GM12878 (cell line): ENCODE results near the gene OR7D4. TPM values are rescaled to one million over a fixed set of nuclear protein-coding genes. Genes with fewer than 3 reads are reported as not detected.

Experiments
- ATAC-seq: fragments of 200-7000 bp; cut with Tn5 transposase; 3 replicates; pipeline ENCODE4 v1.9.1; 2020; ENCODE audit warnings: mild to moderate bottlenecking, moderate library complexity
- BruUV-seq: library from RNA; stranded (reverse); fragments of 400-500 nt; replicated peaks from 2 replicates; lab custom pipeline; 2021; lab: Mats Ljungman, UMichigan
- CTCF ChIA-PET: fragments of 300-600 bp; sonication (Branson Sonifier 250); formaldehyde crosslinking; extraction: SDS; loops from one replicate; lab custom pipeline; 2021; ENCODE audit warnings: inconsistent platforms; lab: Yijun Ruan, JAX
- POLR2A ChIA-PET: fragments of 350-600 bp; formaldehyde crosslinking; extraction: SDS; loops from one replicate; lab custom pipeline; 2021; ENCODE audit warnings: inconsistent platforms; lab: Charles Lee
- RAD21 ChIA-PET: fragments of 300-600 bp; sonication (Branson Sonifier 250); formaldehyde crosslinking; loops from one replicate; lab custom pipeline; 2023; ENCODE audit warnings: antibody characterized with exemption; ENCODE audit not compliant: unreplicated experiment; lab: Charles Lee
- SMC1A ChIA-PET: fragments of 300-600 bp; sonication (Branson Sonifier 250); formaldehyde crosslinking; loops from one replicate; lab custom pipeline; 2023; ENCODE audit not compliant: unreplicated experiment, uncharacterized antibody; lab: Charles Lee
- DNase-seq: peaks from one replicate; pipeline ENCODE4 v3.0.0-alpha.2; 2011; ENCODE audit warnings: low read depth, low spot score
- FAIRE-seq: peaks from 3 replicates; lab custom pipeline; 2011; peaks lifted over from hg19 to GRCh38; lab: Jason Lieb, UNC
- H2AFZ ChIP-seq: 2 replicates; pipeline ENCODE4 v1.6.0; 2011; ENCODE audit warnings: low read depth, low read length, control low read depth; ENCODE audit not compliant: control insufficient read depth
- H3K27ac ChIP-seq: 2 replicates; pipeline ENCODE4 v1.5.1; 2011; ENCODE audit warnings: control low read depth; ENCODE audit not compliant: control insufficient read depth, insufficient read depth
- H3K27me3 ChIP-seq, 2 experiments: replicated peaks in 1 of 2; 2 replicates each; pipeline versions ENCODE4 v1.6.0 to v1.6.1; 2011; ENCODE audit warnings: low read length in 1 of 2; ENCODE audit not compliant: control insufficient read depth in 2 of 2, insufficient read depth in 2 of 2
- H3K36me3 ChIP-seq, 2 experiments: 2 replicates each; pipeline ENCODE4 v1.5.1; 2011; ENCODE audit warnings: low read length in 1 of 2; ENCODE audit not compliant: control insufficient read depth in 2 of 2, insufficient read depth in 2 of 2
- H3K4me1 ChIP-seq: 2 replicates; pipeline ENCODE4 v1.6.1; 2011; ENCODE audit warnings: mild to moderate bottlenecking, low read length, moderate library complexity, mixed read lengths; ENCODE audit not compliant: control insufficient read depth, insufficient read depth
- H3K4me2 ChIP-seq: 2 replicates; pipeline ENCODE4 v1.6.0; 2011; ENCODE audit warnings: control low read depth; ENCODE audit not compliant: control insufficient read depth, insufficient read depth
- H3K4me3 ChIP-seq: fragments of 200-600 bp; sonication (generic); 2 replicates; pipeline ENCODE4 v1.5.1; 2016
- H3K79me2 ChIP-seq: 2 replicates; pipeline ENCODE4 v1.6.0; 2011; ENCODE audit warnings: low read length; ENCODE audit not compliant: control insufficient read depth, insufficient read depth
- H3K9ac ChIP-seq: 2 replicates; pipeline ENCODE4 v1.8.0; 2011; ENCODE audit warnings: low read length, control low read depth, mixed read lengths; ENCODE audit not compliant: control insufficient read depth, insufficient read depth
- H3K9me3 ChIP-seq: replicated peaks from 3 replicates; pipeline ENCODE4 v1.5.1; 2011; ENCODE audit warnings: mild to moderate bottlenecking, low read length; ENCODE audit not compliant: control insufficient read depth, insufficient read depth
- H4K20me1 ChIP-seq: 2 replicates; pipeline ENCODE4 v1.6.0; 2011; ENCODE audit not compliant: control insufficient read depth, insufficient read depth
- CHD1 ChIP-seq: IDR thresholded peaks from 2 replicates; pipeline ENCODE4 v1.6.1; 2012; ENCODE audit warnings: low read depth, low read length, improper control_type of control experiment
- ETV6 ChIP-seq, 2 experiments: fragments of 450-650 bp in 1 of 2; IDR thresholded peaks in 1 of 2; conservative IDR thresholded peaks in 1 of 2; 2 replicates each; pipeline ENCODE4 v1.6.1; 2014; ENCODE audit warnings: antibody characterized with exemption in 1 of 2, borderline replicate concordance in 1 of 2, low read depth in 1 of 2, mild to moderate bottlenecking in 1 of 2, moderate library complexity in 1 of 2
- EZH2 ChIP-seq: IDR thresholded peaks from 2 replicates; pipeline ENCODE4 v1.6.1; 2012; ENCODE audit warnings: low read depth, mild to moderate bottlenecking, control low read depth, inconsistent platforms, low read length, borderline replicate concordance; ENCODE audit not compliant: control insufficient read depth
- GABPA ChIP-seq: IDR thresholded peaks from 2 replicates; pipeline ENCODE4 v1.6.1; 2014; ENCODE audit warnings: antibody characterized with exemption, low read depth, mild to moderate bottlenecking, inconsistent platforms
- HDAC2 ChIP-seq: fragments of 200-600 bp; sonication (generic); IDR thresholded peaks from 2 replicates; pipeline ENCODE4 v1.6.1; 2017
- IKZF2 ChIP-seq, 2 experiments: fragments of 450-650 bp; IDR thresholded peaks; 2 replicates each; pipeline ENCODE4 v1.6.1; 2017; ENCODE audit warnings: mild to moderate bottlenecking in 2 of 2, moderate library complexity in 2 of 2
- MXI1 ChIP-seq: fragments of 150-350 bp; IDR thresholded peaks from 2 replicates; pipeline ENCODE4 v1.6.1; 2011; ENCODE audit warnings: low read depth, mild to moderate bottlenecking, inconsistent platforms, low read length, improper control_type of control experiment
- NFYB ChIP-seq: IDR thresholded peaks from 2 replicates; pipeline ENCODE4 v1.6.1; 2011; ENCODE audit warnings: low read depth, mild to moderate bottlenecking, low read length, improper control_type of control experiment, moderate library complexity; ENCODE audit not compliant: insufficient read depth
- PAX8 ChIP-seq: fragments of 450-650 bp; IDR thresholded peaks from 2 replicates; pipeline ENCODE4 v1.6.1; 2017; ENCODE audit warnings: mild to moderate bottlenecking, moderate library complexity
- RB1 ChIP-seq: fragments of 450-650 bp; formaldehyde crosslinking; IDR thresholded peaks from 2 replicates; pipeline ENCODE4 v1.6.1; 2017; ENCODE audit warnings: mild to moderate bottlenecking, borderline replicate concordance
- SMARCA5 ChIP-seq: fragments of 450-650 bp; IDR thresholded peaks from 2 replicates; pipeline ENCODE4 v1.6.1; 2017; ENCODE audit warnings: mild to moderate bottlenecking
- WGBS: methylation state at CpG from one replicate; pipeline ENCODE4 v1.1.6; 2016; ENCODE audit warnings: low lambda C conversion rate; ENCODE audit not compliant: insufficient replicate concordance, insufficient coverage; ENCODE audit errors: missing lambda C conversion rate; 5-methylcytosine and 5-hydroxymethylcytosine counted together
- in situ Hi-C: fragments of 300-500 bp; cut with MboI; formaldehyde crosslinking; loops from 9 replicates; pipeline ENCODE4 v1.14.3; 2018; ENCODE audit warnings: mixed read lengths
- intact Hi-C: fragments of 100-400 bp; cut with micrococcal nuclease; formaldehyde crosslinking; loops from one replicate; pipeline ENCODE4 v1.14.2; 2022; ENCODE audit not compliant: unreplicated experiment
- polyA plus RNA-seq, 11 experiments: library from polyadenylated mRNA; depleted of rRNA in 4 of 11; unstranded in 6 of 11; stranded (reverse) in 5 of 11; fragments of >200 nt; fragmentation: Nextera tagmentation in 4 of 11; fragmentation: Illumina TruSeq in 1 of 11; extraction: Ambion mirVana in 4 of 11; extraction: Trizol in 1 of 11; gene quantifications; 1 replicate in 1 of 11; 2 replicates in 10 of 11; pipeline versions ENCODE4 v1.2.1 to v1.2.3, GENCODE V29; 2011 to 2016; ENCODE audit warnings: inconsistent platforms in 2 of 11, missing spikeins in 2 of 11, low read depth in 1 of 11
- total RNA-seq, 4 experiments: library from RNA; depleted of rRNA in 3 of 4; stranded (reverse); fragments of >200 nt in 3 of 4; fragmentation: Illumina TruSeq in 1 of 4; extraction: Trizol in 1 of 4; gene quantifications; 2 replicates each; pipeline versions ENCODE4 v1.2.1 to v1.2.3, GENCODE V29; 2013 to 2021
- TF ChIP-seq, protein P1 (sequence below): fragments of 450-650 bp; formaldehyde crosslinking; IDR thresholded peaks from 2 replicates; pipeline ENCODE4 v1.4.0; 2020; ENCODE audit warnings: mild to moderate bottlenecking, moderate library complexity

OR7D4 gene
- total and polyA plus RNA-seq, 10 of the 15 experiments (the other 5 are each of a cell fraction or from before 2014, with no cell fraction given) = not detected

GRCh38 chr19:9175326-9175725, 44.1 kb downstream of the OR7D4 start (continued):
- TF ChIP-seq CHD1 (no peak), NFYB (no peak)
- TF ChIP-seq, all 136 proteins: peak for 0

DNA sequence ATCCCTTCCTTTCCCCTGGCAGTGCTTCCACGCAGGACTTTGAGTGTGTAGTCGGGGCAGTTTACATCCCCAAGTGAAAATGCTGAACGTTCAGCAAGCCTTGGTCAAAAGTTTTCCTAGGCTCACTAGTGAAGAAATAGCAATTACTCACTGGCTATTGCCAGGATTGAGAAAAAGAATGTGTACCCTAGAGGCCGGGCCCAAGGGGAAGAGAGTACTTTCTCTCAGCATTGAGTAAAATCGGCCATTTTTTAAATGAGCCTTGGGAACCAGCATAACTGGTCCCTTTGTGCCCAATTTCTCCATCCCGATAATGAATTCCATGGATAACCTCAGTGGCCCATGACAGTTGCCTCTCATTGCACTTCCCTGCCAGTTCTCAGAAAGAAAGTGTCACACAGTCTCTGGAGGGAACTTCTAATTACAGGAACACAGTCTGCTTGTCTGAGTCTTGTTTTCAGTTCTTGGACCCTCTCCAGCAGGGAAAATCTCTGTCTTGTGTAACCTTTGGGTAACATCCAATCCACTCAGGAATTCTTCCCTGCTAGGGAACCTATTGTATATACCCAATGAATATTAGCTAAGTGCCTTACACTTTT, 47.9 kb downstream of the OR7D4 start:
- CTCF ChIA-PET = no interaction called here
- H3K27ac ChIP-seq = no peak overlapping the region
- no peak for TF ChIP-seq ETV6 (conservative IDR thresholded peaks at IDR 0.05 in 1 of 2, IDR thresholded peaks at IDR 0.05 in 1 of 2; ENCODE audit: borderline replicate concordance in 1 of 2, low read depth in 1 of 2)
- TF ChIP-seq, protein P1, sequence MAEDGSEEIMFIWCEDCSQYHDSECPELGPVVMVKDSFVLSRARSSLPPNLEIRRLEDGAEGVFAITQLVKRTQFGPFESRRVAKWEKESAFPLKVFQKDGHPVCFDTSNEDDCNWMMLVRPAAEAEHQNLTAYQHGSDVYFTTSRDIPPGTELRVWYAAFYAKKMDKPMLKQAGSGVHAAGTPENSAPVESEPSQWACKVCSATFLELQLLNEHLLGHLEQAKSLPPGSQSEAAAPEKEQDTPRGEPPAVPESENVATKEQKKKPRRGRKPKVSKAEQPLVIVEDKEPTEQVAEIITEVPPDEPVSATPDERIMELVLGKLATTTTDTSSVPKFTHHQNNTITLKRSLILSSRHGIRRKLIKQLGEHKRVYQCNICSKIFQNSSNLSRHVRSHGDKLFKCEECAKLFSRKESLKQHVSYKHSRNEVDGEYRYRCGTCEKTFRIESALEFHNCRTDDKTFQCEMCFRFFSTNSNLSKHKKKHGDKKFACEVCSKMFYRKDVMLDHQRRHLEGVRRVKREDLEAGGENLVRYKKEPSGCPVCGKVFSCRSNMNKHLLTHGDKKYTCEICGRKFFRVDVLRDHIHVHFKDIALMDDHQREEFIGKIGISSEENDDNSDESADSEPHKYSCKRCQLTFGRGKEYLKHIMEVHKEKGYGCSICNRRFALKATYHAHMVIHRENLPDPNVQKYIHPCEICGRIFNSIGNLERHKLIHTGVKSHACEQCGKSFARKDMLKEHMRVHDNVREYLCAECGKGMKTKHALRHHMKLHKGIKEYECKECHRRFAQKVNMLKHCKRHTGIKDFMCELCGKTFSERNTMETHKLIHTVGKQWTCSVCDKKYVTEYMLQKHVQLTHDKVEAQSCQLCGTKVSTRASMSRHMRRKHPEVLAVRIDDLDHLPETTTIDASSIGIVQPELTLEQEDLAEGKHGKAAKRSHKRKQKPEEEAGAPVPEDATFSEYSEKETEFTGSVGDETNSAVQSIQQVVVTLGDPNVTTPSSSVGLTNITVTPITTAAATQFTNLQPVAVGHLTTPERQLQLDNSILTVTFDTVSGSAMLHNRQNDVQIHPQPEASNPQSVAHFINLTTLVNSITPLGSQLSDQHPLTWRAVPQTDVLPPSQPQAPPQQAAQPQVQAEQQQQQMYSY (CRISPR knock-in tag) = no peak
- no peak for TF ChIP-seq SMARCA5
- TF ChIP-seq RB1 = no peak
- TF ChIP-seq MXI1 = no peak
- TF ChIP-seq HDAC2 = no peak
- TF ChIP-seq PAX8 = no peak
- TF ChIP-seq EZH2 = no peak
- no peak for TF ChIP-seq IKZF2 (IDR thresholded peaks at IDR 0.05)
- TF ChIP-seq GABPA = no peak
- TF ChIP-seq, all 136 proteins: peak for 0
- in situ Hi-C loops (no loop called here), intact Hi-C loops (no loop called here)
- Histone ChIP-seq H3K4me3 (no peak overlapping the region), H3K4me2 (no peak overlapping the region), H3K27me3 (no peaks in the 10 kb centered on the region), H3K9me3 (no peaks in the 10 kb centered on the region), H4K20me1 (no peaks in the 10 kb centered on the region), H3K36me3 (no peaks in the 10 kb centered on the region), H3K4me1 (no peaks in the 10 kb centered on the region), H3K79me2 (no peaks in the 10 kb centered on the region), H2AFZ (no peak overlapping the region), H3K9ac (no peak overlapping the region)
- SMC1A ChIA-PET = no interaction called here
- no TSS peak for BruUV-seq
- ATAC-seq (no peak), FAIRE-seq (no peak), DNase-seq (no peak)
- POLR2A ChIA-PET = no interaction called here
- RAD21 ChIA-PET = no interaction called here
- WGBS = 82% methylated on average over 6 of the region's 6 CpGs
